Measurements from ENCODE around the gene OAS3.
"Not testable (repeated sequence)": the region's sequence is repeated elsewhere in the genome, so short reads cannot be mapped to it uniquely, and the experiment has no call there.

Gene OAS3

DNA sequence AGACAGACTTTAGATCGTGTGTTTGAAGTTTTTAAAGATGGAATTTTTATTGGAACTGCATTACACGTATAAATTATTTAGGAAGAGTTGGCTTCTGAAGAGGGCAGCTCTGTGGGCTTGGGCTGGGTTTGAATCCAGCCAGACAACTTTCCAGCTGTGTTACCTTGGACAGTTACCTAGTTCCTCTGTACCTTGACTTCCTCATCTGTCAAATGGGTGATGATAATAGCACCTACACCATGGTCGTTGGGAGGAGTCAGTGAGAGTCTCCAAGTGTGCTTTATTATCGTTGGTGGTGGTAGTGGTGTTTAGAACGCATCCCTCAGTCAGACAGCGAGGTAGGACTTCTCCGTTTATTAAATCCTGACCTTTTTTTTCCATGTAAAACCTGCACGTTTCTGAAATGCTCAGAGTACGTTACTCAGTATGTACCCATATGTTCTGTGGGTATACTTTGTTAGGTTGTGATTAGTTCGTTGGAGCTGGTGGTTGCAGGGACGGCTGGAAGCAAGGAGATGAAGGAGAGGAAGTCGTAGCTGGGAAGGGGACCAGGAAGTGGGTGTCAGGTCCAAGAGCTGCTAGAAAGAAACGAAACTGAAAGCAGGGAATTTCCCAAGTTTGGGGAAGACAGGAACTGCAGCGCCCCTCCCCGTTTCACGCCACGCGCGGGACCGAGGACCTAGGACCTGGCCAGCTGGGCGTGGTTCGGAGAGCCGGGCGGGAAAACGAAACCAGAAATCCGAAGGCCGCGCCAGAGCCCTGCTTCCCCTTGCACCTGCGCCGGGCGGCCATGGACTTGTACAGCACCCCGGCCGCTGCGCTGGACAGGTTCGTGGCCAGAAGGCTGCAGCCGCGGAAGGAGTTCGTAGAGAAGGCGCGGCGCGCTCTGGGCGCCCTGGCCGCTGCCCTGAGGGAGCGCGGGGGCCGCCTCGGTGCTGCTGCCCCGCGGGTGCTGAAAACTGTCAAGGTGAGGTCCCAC lies at the start of gene OAS3:
Gene OAS3 (plus strand): TSS at position 734 of the 979 bp plus-strand sequence. CDS start 57 bp downstream, at position 791.
- peak; percentile 49 for DNase-seq (ENCODE audit: low read depth)

- DNase-seq (ENCODE audit: low read depth), result no peak
Observed at GRCh38 chr12:112891093-112892024, 46.9 kb upstream of the OAS3 start.

- no peak for DNase-seq (ENCODE audit: low read depth)
Observed at GRCh38 chr12:112892856-112893255, 45.4 kb upstream of the OAS3 start.

DNA sequence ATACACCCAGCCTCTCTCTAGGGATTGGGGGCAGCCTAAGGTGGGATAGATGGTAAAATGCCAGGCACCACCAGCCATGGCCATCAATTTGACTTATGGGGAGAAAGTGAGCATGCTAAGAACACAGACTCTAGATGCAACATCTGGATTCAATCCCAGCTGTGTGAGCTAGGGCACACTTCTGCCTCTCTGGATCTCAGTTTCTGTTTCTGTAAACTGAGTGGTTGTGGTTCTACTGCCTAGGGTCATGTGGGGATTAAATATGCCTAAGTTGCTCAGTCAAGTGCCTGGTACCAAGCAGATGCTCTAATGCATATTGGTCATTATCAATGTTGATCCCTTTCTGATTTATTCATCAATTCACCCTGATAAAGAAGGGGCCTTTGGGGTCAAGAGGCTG lies 44.1 kb upstream of the OAS3 start:
- DNase-seq (ENCODE audit: low read depth), result no peak

DNA sequence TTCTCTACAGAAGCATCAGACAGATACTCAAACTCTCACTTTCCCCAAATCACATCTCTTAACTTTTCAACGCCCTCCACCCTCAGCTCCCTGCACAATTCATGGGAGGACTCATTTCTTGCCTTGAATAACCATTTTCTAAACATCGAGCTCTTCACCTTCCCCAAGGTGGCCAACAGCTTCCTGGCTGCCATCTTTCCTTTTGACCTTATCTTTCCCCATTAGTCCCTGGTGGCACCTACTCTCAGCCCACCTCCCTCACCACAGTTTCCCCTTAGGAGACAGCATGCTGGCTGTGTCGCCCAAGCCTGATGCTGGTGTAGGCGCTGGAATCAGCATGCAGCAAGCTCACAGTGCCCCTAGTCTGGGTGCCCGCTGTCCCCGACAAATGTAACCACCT lies 39.9 kb upstream of the OAS3 start:
- no peak for DNase-seq (ENCODE audit: low read depth)

DNA sequence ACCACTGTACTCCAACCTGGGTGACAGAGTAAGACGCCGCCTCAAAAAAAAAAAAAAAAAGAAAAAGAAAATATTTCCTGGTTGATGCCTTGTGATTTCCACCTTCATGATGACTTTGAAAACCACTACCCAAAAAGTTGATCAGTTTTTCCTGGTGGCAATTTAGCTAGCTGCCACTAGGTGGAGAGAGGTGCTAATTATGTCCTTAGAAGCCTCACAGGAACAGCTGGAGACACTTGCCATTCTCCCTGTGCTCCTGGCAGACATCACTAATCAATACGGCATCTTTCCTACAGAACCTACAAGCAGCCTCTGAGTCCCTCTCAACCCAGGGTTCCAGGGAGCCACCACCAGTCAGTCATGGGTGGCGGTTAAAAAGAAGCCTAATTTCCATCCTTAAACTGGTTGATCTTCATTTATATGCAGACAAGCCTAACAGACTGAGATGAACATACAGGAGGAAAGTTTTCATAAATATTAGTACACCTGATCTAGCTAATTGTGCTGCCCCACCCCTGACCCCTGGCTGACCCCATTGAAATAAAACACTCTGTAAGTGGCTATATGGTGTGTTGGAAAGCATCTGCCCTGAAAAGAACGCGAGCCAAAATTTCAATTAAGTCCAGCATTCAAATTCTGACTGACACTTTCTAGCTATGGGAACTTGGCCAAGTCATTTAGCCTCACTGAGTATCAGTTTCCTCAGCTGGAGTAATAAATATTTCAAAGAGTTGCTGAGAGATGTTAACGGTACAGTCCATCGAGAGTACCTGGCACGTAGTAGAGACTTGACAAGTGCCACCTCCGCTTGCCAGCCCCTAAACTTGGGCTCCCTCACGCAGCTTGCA lies 37.8 kb upstream of the OAS3 start:
- DNase-seq (ENCODE audit: low read depth), result peak; percentile 9

- no peak for DNase-seq (ENCODE audit: low read depth)
Observed at GRCh38 chr12:112901271-112901670, 37.0 kb upstream of the OAS3 start.

DNA sequence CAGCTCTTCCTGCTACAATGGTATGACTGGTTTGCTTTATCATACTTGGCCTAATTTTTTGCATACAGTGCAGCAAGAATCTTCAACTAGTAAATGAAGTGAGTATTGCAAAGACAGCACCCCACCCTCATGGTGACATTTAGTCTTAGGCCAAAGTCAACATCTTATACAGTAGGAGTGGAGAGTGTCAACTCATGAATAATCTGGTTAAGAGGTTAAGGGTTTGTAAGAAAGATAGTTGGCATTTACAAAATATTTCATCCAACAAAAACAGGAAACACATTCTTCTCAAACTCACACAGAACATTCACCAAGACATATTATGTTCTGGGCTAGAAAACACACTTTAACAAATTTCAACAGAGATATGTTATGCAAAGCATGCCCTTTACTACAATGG lies 33.7 kb upstream of the OAS3 start:
- peak; percentile 69 for DNase-seq (ENCODE audit: low read depth)

DNA sequence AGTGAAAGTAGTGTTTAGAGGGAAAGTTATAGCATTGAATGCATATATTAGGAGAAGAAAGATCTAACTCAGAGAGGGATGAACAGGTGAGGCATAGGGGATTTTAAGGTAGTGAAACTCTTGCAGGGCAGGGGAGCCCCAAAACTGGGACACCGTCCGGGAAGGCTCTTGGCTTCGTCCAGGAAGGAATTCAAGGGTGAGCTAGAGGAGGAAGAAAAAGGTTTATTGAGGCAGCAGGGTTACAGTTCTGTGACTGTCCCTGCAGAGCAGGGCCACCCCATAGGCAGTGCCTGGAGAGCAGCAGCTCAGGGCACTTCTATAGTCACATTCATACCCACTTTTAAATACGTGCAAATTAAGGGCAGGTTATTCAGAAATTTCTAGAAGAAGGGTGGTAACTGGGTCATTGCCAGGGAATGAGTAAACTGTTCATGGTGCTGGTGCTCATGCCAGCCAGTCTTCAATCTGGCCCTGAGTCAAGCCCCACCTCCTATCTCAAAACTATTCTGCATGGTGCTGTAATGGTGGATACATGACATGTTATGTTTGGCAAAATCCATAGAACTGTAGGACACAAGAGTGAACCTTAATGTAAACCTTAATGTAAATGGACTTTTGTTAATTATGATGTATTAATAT lies 32.7 kb upstream of the OAS3 start:
- DNase-seq (ENCODE audit: low read depth), result no peak

- peak; percentile 28 for DNase-seq (ENCODE audit: low read depth)
Observed at GRCh38 chr12:112906712-112907414, 31.4 kb upstream of the OAS3 start, which contains the start of gene OAS1. Gene OAS1, plus strand, starts transcription at chr12:112906962. Its CDS starts 78 bp downstream, at chr12:112907040.

- no peak for DNase-seq (ENCODE audit: low read depth)
Observed at GRCh38 chr12:112907415-112908157, 30.7 kb upstream of the OAS3 start.

GRCh38 chr12:112908548-112908947 lies 29.7 kb upstream of the OAS3 start:
- no peak for DNase-seq (ENCODE audit: low read depth)

GRCh38 chr12:112909693-112910092 lies 28.6 kb upstream of the OAS3 start:
- no peak for DNase-seq (ENCODE audit: low read depth)

- DNase-seq (ENCODE audit: low read depth), result no peak
Observed at GRCh38 chr12:112913038-112913688, 25.1 kb upstream of the OAS3 start.

DNA sequence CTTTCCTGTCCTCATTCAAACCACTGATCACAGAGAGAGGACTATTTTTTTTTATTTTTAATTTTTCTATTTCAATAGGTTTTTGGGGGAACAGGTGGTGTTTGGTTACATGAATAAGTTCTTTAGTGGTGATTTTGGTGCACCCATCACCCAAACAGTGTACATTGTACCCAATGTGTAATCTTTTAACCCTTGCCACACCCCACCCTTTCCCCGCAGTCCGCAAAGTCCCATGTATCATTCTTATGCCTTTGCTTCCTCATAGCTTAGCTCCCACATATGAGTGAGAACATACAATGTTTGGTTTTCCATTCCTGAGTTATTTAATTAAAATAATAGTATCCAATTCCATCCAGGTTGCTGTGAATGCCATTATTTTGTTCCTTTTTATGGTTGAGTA lies 24.4 kb upstream of the OAS3 start:
- not testable (repeated sequence) for DNase-seq (ENCODE audit: low read depth)

DNA sequence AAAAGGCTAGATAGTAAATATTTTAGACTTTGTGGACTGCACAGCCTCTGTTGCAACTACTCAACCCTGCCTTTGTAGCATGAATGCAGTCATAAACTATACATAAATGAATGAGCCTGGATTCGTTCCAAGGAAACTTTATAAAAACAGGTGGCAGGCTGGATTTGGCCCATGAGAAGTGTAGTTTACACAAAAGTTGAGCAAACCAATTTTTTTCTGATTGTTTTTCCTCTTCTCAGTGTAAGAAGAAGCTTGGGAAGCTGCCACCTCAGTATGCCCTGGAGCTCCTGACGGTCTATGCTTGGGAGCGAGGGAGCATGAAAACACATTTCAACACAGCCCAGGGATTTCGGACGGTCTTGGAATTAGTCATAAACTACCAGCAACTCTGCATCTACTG lies 22.0 kb upstream of the OAS3 start:
- DNase-seq (ENCODE audit: low read depth), result no peak

GRCh38 chr12:112919121-112919520 lies 19.2 kb upstream of the OAS3 start:
- DNase-seq (ENCODE audit: low read depth), result no peak

DNA sequence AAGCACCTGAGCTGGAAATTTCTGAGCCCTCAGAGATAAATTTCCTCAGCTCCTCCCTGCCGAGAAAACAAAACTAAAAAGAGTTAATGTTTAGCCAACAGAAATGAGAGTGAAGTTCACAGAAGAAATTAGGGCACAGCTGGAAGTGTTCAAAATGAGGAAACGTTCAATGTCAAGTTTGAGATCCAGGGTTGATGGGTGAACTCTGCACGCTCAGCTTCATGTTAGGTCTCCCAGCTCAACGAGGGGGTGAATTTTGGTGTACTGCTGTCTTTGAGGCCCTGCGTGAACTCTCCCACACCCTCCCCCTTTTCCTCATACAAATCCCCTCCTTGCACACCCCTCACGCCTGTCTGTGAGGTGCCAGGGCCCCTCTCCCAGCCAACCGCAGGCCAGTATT lies 13.3 kb upstream of the OAS3 start:
- DNase-seq (ENCODE audit: low read depth), result no peak

DNA sequence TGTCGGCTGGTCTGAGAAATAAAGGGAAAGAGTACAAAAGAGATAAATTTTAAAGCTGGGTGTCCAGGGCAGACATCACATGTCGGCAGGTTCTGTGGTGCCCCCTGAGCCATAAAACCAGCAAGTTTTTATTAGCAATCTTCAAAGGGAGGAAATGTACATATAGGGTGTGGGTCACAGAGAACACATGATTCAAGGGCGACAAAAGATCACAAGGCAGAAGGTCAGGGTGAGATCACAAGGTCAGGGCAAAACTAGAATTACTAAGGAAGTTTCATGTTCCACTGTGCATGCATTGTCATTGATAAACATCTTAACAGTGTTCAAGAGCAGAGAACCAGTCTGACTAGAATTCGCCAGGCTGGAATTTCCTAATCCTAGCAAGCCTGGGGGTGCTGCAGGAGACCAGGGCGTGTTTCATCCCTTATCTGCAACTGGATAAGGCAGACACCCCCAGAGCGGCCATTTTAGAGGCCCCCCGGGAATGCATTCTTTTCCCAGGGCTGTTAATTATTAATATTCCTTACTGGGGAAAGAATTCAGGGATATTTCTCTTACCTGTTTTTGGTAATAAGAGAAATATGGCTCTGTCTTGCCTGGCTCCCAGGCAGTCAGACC lies 11.7 kb upstream of the OAS3 start:
- not testable (repeated sequence) for DNase-seq (ENCODE audit: low read depth)

Measured in stromal cell of bone marrow (primary cell).